IPS-18c (cell line): ENCODE results near the gene INPP1.
"Not testable (repeated sequence)": the region's sequence is repeated elsewhere in the genome, so short reads cannot be mapped to it uniquely, and the experiment has no call there.

Experiments used
- H3K4me3 ChIP-seq: 2 replicates; pipeline ENCODE4 v1.7.0; 2013; ENCODE audit warnings: low read depth, mild to moderate bottlenecking, low read length, moderate library complexity; ENCODE audit not compliant: insufficient read depth
- H3K9me3 ChIP-seq: one replicate; pipeline ENCODE4 v1.6.1; 2013; ENCODE audit warnings: mild to moderate bottlenecking, low read length, moderate library complexity; ENCODE audit not compliant: control insufficient read depth, insufficient read depth

The INPP1 gene

GRCh38 chr2:190353537-190353899 lies 10.1 kb downstream of the INPP1 start:
- no peak overlapping the region for H3K4me3 ChIP-seq

GRCh38 chr2:190354003-190354690 lies 10.8 kb downstream of the INPP1 start:
- H3K4me3 ChIP-seq, result no peak overlapping the region
- no peaks in the 10 kb centered on the region for H3K9me3 ChIP-seq

More at GRCh38 chr2:190353537-190353899, 10.1 kb downstream of the INPP1 start:
- no peaks in the 10 kb centered on the region for H3K9me3 ChIP-seq

- H3K4me3 ChIP-seq, result no peak overlapping the region
- no peaks in the 10 kb centered on the region for H3K9me3 ChIP-seq
Measured at GRCh38 chr2:190355968-190356644, 12.7 kb downstream of the INPP1 start.

- H3K4me3 ChIP-seq, result no peak overlapping the region
- no peaks in the 10 kb centered on the region for H3K9me3 ChIP-seq
Measured at GRCh38 chr2:190357600-190357999, 14.2 kb downstream of the INPP1 start.

- not testable (repeated sequence) for H3K4me3 ChIP-seq, H3K9me3 ChIP-seq
Measured at GRCh38 chr2:190358655-190359448, 15.5 kb downstream of the INPP1 start.

- no peaks in the 10 kb centered on the region for H3K9me3 ChIP-seq
- H3K4me3 ChIP-seq, result no peak overlapping the region
Measured at GRCh38 chr2:190360561-190360960, 17.2 kb downstream of the INPP1 start.

GRCh38 chr2:190360965-190361364 lies 17.6 kb downstream of the INPP1 start:
- Histone ChIP-seq H3K4me3 (no peak overlapping the region), H3K9me3 (no peaks in the 10 kb centered on the region)

GRCh38 chr2:190361572-190361971 lies 18.2 kb downstream of the INPP1 start:
- Histone ChIP-seq H3K9me3 (no peaks in the 10 kb centered on the region), H3K4me3 (no peak overlapping the region)

- Histone ChIP-seq H3K4me3 (no peak overlapping the region), H3K9me3 (no peaks in the 10 kb centered on the region)
Measured at GRCh38 chr2:190362894-190363293, 19.5 kb downstream of the INPP1 start.

GRCh38 chr2:190365499-190366204 lies 22.3 kb downstream of the INPP1 start:
- Histone ChIP-seq H3K9me3 (no peaks in the 10 kb centered on the region), H3K4me3 (no peak overlapping the region)

GRCh38 chr2:190366248-190366753 lies 22.9 kb downstream of the INPP1 start:
- Histone ChIP-seq H3K4me3 (no peak overlapping the region), H3K9me3 (no peaks in the 10 kb centered on the region)

- Histone ChIP-seq H3K9me3 (no peaks in the 10 kb centered on the region), H3K4me3 (no peak overlapping the region)
Measured at GRCh38 chr2:190367091-190367490, 23.7 kb downstream of the INPP1 start.

GRCh38 chr2:190369635-190370034 lies 26.2 kb downstream of the INPP1 start:
- Histone ChIP-seq H3K9me3 (no peaks in the 10 kb centered on the region), H3K4me3 (no peak overlapping the region)

GRCh38 chr2:190376083-190376482 lies 32.7 kb downstream of the INPP1 start:
- Histone ChIP-seq H3K9me3 (no peaks in the 10 kb centered on the region), H3K4me3 (no peak overlapping the region)

GRCh38 chr2:190376591-190377245 lies 33.3 kb downstream of the INPP1 start:
- H3K4me3 ChIP-seq, result no peak overlapping the region
- no peaks in the 10 kb centered on the region for H3K9me3 ChIP-seq

GRCh38 chr2:190378880-190379237 lies 35.5 kb downstream of the INPP1 start:
- Histone ChIP-seq H3K9me3 (no peaks in the 10 kb centered on the region), H3K4me3 (no peak overlapping the region)
